ENCODE measurements around the gene HGD.
"Not testable (repeated sequence)": the region's sequence is repeated elsewhere in the genome, so short reads cannot be mapped to it uniquely, and the experiment has no call there.

HGD gene

GRCh38 chr3:120678331-120678947 lies 3.6 kb downstream of the HGD start:
- no peak for DNase-seq

- DNase-seq, result not testable (repeated sequence)
Measured at GRCh38 chr3:120677193-120677592, 4.8 kb downstream of the HGD start.

GRCh38 chr3:120673116-120673515 lies 8.9 kb downstream of the HGD start:
- no peak for DNase-seq

GRCh38 chr3:120670576-120670975 lies 11.5 kb downstream of the HGD start:
- DNase-seq, result no peak

GRCh38 chr3:120664926-120665325 lies 17.1 kb downstream of the HGD start:
- DNase-seq, result no peak

GRCh38 chr3:120661945-120662344 lies 20.1 kb downstream of the HGD start:
- DNase-seq, result no peak

- DNase-seq, result no peak
Measured at GRCh38 chr3:120661106-120661905, 20.7 kb downstream of the HGD start.

- no peak for DNase-seq
Measured at GRCh38 chr3:120659834-120660233, 22.2 kb downstream of the HGD start.

- DNase-seq, result no peak
Measured at GRCh38 chr3:120659285-120659684, 22.8 kb downstream of the HGD start.

GRCh38 chr3:120652896-120653545 lies 29.0 kb downstream of the HGD start:
- DNase-seq, result no peak

GRCh38 chr3:120652281-120652680 lies 29.8 kb downstream of the HGD start:
- no peak for DNase-seq

GRCh38 chr3:120650311-120650710 lies 31.7 kb downstream of the HGD start:
- no peak for DNase-seq

- no peak for DNase-seq
Measured at GRCh38 chr3:120649830-120650233, 32.2 kb downstream of the HGD start.

GRCh38 chr3:120648290-120648689 lies 33.7 kb downstream of the HGD start:
- DNase-seq, result no peak

- DNase-seq, result no peak
Measured at GRCh38 chr3:120646771-120647432, 35.1 kb downstream of the HGD start.

GRCh38 chr3:120645083-120645845 lies 36.8 kb downstream of the HGD start:
- DNase-seq, result no peak

- no peak for DNase-seq
Measured at GRCh38 chr3:120642368-120642948, 39.6 kb downstream of the HGD start.

- no peak for DNase-seq
Measured at GRCh38 chr3:120641696-120642246, 40.3 kb downstream of the HGD start.

GRCh38 chr3:120640231-120640630 lies 41.8 kb downstream of the HGD start:
- no peak for DNase-seq

- not testable (repeated sequence) for DNase-seq
Measured at GRCh38 chr3:120638820-120639219, 43.2 kb downstream of the HGD start.

- DNase-seq, result no peak
Measured at GRCh38 chr3:120637851-120638559, 44.0 kb downstream of the HGD start.

Data from activated effector memory CD4-positive, alpha-beta T cell treated with anti-CD3 and anti-CD28 coated beads, Interleukin-2, amount 50 U/mL, for 16 hours (primary cell).